Amniotic stem cell (primary cell): ENCODE data around the gene SKAP1.

Experiments
- DNase-seq: peaks from one replicate; lab custom pipeline; 2025; lab: John Stamatoyannopoulos, UW

Gene SKAP1

DNA sequence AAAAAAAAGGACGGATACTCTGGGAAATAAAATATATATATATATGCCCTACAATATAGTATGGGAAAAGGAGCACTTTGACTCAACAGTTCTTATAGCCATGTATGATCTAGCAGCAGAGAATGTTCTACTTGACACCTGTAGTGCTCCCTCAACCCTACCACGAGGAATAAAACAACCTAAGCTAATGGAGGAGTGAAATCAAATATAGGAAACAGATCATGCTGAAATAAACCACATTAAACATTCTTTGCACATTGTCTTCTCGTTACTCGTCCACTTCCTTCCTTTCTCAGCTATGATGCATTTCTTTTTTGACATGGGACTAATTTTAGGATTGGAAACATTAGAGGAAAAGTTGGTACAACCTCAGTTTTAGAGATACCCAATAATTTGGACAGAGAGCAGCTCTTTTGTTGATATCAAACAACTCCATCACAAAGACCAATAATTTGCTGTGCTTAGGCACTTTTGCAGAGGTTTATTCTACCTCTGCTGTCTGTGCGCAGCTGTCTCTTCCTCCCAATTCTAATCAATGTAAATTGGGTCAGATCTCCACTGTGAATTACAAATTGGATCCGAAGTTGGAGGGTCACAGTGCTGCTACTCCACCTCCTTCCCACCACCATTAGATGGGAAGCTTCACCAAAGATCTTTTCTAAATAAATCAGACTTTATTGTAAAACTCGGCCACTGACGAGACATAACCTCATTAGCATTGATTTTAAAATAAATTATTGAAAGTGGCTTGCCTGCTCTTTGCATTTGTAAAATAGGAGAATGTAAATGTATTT is 256.6 kb downstream of the SKAP1 start:
- DNase-seq = no peak

DNA sequence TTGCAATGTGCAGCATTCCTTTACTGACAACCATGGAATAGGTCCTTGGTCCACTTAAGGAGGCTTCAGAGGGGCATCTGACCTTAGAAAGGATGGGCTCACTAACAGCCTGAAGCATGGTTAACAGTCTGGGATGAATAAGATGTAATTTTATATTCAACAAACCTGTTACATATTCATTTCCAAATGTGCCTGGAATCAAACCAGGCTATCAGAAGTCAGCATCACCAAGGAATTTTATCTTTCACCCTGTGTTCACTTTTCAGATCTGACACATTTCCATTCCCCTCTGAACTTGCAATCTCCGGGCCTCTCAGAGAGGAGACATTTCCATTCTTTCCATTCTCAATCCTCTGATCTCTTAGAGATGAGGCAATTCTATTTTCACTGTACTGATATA is 260.1 kb downstream of the SKAP1 start:
- DNase-seq = no peak

DNA sequence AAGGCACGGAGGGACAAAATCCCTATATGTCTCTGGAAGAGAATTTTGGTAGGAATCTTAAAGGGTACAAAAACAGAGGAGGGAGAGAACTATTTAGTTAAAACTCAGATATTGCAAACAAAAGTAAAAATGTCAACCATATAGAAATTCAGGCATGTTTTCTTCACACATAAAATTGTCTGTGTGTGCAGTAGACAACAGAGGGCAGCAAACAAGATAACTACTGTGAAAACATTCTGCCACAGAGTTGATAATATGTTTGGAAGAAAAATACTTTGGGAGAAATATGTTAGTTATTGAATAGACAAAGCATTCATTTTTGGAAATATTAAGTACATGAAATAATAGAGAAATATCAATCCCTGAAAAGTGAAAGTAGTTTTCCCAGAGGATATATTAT is 266.2 kb downstream of the SKAP1 start:
- DNase-seq = no peak

DNA sequence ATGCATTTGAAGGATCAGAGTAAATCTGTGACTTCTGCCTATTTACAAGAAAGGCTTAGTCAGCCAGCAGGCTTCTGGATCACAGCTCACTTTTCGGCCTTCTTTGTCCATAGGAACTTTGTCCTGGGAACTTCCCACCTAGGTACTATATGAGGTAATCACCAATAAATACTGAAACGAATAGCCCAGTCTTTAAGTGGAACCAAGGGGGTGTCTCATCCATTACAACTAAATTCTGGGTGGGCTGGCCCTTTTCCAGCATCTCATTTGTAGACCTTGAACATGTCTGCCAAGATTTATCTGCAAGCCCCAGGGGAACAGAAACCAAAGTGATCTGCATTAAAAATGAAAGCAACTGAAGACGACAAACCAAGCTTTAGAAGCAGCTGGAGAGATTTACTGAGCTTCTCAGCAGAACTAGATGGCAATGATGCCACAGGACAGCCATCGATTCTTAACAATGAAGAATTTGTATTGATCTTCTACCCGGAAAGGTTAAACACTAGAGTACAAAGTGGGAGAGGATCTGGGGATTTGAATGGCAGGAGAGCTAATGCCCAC is 267.0 kb downstream of the SKAP1 start:
- DNase-seq = no peak

DNA sequence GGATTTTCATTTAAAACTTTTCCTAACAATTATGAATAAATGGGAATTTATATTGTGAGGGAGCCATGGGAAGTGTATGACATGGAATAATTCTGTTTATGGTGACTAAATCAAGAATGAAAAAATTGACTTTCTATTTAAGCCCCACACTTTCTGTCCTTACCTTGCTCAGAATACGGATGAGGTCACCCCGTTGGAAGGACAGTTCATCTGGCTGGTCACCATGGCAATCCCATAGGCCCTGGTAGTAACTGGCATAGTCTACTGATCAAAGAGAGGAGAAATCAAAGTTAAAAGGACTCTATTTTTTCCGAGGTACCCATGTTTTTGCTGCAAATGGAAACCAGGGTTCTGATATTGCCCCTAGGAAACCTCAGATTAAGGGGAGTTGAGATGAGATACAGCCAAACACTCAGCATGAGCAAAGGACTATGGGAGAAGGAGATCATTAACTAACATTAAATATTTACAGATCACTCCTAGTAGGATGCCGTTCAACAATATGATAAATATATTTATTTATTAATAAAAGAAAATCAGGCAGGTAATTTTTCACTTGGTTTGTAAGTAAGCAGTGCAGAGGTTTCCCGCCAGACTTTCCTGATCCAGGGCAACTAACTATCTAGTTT is 267.6 kb downstream of the SKAP1 start:
- DNase-seq = no peak

DNA sequence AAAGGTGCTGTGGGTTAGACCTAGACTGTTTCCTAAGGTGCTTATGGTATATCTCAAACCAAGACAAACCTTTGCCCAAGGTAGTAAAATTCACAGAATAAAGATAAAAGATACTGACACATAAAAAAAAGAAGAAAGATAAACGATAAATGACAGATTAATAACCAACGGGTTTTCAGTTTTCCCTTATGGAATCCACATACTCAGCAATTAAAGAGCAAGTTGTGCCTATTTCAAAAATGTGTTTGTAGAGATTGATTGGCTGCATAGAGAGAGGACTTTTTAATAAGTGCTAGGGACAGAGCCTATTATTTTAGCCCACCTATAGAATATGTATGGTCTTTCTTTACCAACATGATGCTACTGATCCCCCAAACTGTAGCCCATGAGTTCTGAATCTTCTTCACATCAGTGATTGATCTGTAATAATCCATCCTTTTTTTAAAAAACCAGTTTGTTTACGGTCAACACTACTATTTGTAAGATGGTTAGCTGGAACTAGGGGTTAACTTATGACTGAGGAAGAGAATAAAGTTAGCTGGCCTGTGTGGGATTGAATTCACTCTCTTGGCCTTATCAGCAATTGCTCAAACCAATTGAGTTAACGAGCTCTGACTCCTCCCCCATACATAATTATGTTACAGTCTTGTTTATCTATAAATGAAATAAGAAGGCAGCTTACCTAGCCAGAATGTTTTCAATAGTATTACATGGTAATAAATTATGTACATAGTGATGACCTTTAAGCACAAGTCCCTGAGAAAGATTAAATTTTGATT is 268.7 kb downstream of the SKAP1 start:
- no peak for DNase-seq

DNA sequence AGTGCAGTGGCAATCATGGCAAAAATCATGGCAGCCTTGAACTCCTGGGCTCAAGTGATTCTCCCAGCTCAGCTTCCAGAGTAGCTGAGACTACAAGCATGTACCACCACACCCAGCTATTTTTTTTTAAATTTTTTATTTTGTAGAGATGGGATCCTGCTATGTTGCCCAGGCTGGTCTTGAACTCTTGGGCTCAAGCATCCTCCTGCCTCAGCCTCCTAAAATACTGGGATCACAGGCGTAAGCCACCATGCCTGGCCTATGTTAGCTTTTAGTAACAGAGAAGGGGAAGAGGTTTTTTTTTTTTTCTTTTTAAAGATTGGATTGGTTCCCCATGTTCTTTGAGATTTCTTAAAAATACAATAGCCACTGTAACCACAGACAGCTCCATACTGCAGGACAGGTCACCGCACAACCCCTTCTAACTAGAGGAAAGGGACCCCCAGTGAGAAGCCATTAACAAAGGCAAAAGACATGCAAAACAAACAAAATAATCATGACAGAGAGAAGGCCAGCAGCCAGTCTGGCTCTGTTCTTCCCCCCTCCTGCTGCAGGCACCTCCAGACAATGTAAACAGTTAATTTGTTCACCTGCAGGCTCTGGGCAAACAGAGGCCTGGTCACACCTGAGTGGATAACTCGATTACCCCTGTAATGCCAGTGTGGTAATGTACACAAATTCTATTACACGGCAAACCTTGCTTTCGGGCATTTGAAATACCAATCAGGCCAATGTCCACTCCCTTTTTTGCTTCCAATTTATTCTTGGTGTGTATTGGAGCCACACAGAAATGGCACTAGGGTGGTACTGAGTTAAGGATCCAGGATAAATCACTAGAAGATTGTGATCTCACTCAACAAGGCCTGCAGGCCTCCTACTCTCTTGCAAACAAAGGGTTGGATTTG is 269.6 kb downstream of the SKAP1 start:
- no peak for DNase-seq

DNA sequence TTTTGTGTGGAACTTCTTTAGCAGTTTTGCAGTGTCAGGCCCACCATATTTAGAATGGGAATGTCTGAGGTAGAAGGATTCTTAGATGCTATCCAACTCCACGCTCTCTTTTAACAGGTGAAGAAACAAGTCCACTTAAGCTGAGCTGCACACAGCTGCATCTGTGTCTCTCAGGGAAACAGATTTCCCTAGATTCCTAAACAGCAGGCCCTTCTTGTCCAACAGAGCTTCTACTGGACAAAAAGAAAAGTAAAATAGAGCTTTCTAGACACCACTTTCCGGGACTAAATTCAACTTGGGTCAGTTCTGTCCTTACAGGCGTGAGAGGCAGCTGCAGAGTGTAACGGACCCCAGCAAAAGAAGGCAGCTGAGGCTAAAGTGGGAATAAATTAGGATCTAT is 270.8 kb downstream of the SKAP1 start:
- DNase-seq = no peak

DNA sequence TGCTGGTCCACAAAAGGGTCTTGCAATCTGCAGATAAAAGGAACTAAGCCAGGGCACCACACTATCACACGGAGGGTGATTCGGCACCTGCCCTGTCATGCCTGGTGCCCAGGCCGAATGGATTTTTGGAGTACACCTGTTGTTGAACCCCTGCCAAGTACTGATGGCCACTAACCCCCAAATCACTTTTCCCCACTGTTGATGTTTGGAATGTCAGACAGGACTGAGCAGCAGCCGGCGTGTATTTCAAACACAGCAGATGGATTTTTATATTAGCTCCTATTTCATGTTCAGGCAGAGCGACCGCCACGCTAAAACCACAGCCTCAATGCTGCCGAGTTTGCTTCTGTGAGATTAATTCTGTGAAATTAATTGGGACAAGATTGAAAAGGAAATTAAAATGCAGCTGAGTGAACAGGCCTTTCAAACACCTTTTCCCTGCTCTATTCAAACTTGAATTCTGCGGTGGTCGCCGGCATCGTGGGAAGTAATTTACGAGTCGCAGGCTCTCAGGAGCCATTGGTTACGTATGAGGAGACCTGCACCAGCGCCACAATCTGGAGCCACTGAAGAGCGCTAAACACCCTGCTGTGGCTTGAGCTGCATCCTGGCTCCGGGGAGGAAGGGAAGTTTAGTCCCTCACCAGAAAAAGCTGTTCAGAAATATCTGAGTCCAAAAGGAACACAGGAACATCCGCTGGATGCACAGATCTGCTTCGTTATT is 274.0 kb downstream of the SKAP1 start:
- no peak for DNase-seq

DNA sequence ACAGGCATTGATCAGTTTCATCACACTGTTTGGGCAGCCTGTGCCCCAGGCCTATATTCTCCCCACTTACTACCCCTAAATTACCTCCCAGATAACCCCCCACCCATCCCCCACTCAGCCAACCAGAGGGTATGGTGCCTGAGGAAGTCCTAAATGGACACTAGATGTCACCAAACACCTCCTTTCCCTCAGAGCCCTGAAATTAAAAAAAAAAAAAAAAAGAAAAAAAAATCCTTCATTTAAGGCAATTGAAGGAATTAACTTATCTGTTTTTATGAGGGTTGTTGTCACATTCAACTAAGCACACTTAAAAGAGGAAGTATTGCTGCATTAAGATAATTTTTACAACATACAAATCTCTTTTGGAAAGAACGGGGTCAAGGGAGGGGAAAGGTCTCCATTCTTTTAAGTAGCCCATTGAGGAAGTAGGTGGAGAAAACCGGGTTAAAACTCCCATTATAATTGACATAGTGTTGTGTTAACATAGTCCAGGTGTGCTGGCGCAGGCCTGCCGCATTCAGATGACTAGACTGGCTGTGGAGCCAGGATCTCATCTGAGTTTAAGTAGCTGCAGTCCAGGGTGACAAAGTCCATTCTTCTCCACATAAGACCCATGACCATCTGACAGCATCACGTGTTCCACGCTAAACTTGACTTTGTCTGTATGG is 276.2 kb downstream of the SKAP1 start:
- DNase-seq = peak; percentile 14

DNA sequence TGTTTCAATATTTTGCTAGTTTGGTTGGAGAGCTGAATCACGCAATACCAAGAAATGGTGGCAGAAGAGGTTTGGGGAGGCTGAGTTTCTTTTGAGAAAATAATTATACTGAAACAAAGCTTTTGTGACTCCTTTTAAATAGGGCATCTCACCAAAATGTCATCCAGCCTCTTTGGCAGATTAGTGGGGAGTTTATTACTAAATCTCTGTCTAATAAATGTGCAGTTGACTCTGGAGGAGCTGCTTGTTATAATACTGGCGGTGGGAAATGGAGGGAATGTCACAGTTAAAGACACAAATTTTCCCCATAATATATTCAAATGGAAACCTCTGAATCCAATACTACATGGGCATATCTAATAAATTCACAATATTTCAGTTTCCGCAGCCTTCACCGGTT is 277.7 kb downstream of the SKAP1 start:
- DNase-seq = no peak

DNA sequence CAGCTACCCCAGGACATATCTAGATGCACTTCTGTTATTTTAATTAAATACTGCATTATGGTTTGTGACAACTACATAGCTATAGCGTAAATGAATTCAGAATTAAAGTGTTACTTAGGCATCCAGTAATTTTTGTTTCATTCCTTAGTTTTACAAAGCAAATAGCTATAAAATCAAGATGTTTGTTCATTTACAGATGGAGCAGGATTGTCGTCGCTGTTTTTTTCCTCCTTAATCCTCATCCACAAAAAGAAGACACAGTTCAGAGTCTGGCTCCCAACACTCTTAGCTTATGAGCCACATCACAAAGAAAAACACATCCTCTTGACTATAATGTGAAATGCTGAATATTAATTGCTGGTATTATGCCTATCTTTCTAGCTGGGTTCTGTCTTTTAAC is 278.8 kb downstream of the SKAP1 start:
- DNase-seq = no peak

DNA sequence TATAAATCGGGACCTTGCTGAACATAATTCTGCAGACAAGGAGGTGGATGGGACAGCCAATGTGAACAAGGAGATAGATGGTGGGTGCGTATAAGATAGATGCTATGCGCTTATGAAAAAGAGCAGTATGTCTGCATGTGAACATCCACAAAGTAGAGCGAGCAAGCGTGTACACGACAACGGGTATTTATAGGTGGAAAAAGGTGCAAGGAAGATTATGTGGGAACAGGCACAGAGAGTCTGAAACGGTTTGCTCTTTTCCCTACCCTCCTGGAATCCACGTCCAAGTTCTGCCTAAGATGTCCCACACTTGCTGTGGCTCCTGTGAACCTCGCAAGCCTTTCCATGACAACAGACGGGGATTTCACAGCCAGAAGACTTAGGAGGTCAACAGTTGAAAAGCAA is 279.4 kb downstream of the SKAP1 start:
- DNase-seq = no peak

DNA sequence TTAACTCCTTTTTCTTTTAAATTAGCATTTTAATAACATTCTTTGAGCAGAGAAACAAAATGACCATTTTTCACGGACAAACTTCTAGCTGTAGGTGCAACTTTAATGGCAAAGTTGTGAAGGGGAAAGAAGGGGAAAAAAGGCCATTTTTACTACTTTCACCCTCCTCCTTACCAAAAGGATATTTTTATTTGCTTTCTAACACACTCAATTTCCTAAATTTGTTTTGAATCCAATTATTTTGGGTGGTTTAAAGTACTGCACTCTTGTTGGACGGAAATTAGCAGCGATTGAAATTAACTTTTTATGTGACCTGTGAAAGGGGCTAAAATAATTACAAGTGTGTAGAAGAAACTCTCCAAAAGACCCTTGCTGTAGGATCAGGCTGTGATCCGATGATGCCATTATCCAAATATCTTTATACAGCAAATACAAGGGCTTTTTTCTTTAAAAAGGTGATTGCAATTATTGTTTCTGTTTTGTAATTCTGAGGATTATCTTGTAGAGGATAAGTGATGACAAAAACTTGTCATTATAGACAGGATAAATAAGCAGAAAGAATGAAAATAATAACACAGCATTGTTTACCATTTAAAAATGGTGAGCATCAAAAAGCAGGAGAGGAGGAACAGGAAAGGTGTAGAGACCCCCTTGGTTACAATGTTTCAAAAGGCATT is 280.1 kb downstream of the SKAP1 start:
- DNase-seq = no peak

DNA sequence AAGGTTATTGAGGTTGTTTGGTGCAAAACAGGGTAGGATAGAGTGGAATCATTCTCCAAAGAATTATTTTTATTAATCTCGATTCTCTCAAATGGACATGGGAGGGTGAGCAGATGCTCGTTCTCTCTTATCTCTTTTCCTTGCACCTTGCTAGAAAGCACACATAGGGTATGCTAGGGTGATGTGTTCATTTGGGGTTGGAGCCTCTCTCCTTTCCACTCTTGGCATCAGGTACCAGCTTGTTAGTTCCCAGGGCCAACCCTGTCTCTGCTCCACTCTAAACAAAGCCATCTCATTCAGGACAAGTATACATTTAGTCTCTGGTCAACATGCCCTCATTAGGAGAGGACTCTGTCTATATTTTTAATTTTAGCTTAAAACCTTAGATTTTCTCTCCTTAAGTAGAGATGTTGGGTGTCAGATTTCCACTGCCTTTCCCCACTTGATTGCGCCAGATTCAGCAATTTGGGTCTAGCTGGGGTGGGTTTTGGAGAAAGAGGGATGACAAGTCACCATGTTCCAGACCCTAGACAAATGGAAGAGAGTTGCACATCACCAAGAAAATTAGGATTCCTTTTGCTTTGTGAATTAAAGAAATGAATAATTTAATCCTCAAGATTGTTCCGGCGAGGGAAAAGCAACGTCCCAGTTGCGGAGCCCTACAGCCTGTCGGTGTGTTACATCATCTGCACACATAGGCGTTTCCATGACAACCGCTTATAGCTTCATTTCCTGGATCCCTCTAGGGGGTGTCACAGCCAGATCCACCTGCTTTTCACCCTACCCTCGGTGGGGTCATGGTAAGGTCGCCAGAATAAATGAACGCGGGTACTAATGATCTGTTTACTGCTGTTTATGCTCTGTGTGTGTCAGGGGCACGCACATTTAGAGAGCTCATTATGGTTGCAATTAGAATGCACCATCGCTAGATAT is 280.9 kb downstream of the SKAP1 start:
- DNase-seq = no peak

DNA sequence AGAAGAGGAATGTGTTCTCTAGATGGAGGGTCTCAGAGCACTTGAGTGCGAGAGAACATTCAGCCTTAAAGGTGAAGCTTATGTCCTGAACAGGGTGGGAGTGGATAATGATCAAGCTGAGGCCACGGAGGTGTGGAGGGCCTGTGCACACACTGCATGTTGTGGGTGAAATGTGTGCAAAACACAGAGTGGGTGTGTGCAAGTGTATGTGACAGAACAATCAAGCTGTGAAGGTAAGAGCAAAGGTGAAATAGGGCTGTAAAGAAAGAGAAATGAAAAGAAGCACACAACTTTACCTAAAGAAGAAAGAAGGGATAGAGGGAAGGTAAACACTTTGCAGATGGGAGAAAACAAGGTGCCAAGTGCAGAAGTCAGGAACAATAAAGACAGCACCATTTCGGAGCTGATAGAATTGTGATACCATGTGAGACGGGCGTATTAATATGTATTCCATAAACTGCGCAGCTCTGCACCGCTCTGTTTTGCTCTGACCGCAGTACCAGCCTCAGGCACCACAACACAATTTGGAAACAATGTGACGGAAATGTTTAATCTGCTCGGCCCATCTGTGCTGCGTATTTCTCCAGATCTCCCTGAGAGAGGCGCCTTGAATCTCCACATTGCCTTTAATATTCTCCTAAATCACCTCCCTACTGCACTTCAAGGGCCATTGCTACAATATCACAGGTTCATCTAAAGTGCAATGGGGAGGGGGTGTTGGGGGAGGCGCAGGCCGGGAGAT is 281.8 kb downstream of the SKAP1 start:
- DNase-seq = no peak

DNA sequence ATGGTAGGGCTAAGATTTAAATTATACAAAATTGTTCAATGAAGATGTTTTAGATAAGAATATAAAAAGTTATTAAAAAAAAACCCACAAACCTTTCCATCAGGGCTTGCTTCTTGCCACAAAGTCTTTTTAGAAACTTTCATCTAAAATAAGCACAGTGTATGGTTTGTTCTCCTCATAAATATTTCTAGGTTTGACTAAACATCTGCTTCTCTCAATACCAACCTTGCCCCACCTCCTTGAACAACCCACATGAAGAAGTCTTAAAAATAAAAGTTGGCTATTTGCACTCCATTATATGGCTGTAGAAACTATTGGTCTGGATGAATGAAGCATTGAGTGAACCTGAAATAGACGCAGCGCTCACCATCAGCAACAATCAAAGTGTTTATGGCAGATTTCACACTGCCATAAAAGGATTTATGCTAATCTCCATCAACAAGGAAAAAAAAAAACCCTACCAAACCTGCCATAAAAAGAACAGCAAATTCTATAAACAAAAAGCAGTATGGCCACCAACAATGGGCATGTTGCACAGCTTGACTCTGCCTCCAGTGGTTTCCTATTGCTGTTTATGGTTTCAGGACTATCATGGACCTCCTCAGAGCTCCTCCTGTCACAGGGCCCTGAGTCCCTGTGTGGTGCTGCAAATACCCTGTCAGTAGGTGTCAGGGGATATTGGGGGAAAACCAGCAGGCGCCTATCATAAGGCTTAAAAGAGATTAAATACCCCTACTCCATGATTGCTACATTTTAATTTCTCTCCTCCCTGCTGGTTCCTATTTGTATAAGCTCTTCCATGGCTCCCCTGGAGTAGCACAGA is 284.8 kb downstream of the SKAP1 start:
- DNase-seq = no peak
